T-helper 2 cell treated with Interferon-gamma antibody and Interleukin-4, amounts not matched to agents 100 ng/mL and 5 ng/mL, for 36 hours (primary cell): Measurements from ENCODE around the gene CD63. TPM values are rescaled to one million over a fixed set of nuclear protein-coding genes. Genes with fewer than 3 reads are reported as not detected.

ENCODE experiments used
- intact Hi-C: fragments of 100-400 bp; cut with micrococcal nuclease; formaldehyde crosslinking; loops from one replicate; pipeline ENCODE4 v1.15.1; 2023
- total RNA-seq: library from RNA; stranded (reverse); gene quantifications from 2 replicates; pipeline ENCODE4 v1.2.3, GENCODE V29; 2022

Gene CD63
- total RNA-seq, 1 donor from 2014 or later = 184 TPM

DNA sequence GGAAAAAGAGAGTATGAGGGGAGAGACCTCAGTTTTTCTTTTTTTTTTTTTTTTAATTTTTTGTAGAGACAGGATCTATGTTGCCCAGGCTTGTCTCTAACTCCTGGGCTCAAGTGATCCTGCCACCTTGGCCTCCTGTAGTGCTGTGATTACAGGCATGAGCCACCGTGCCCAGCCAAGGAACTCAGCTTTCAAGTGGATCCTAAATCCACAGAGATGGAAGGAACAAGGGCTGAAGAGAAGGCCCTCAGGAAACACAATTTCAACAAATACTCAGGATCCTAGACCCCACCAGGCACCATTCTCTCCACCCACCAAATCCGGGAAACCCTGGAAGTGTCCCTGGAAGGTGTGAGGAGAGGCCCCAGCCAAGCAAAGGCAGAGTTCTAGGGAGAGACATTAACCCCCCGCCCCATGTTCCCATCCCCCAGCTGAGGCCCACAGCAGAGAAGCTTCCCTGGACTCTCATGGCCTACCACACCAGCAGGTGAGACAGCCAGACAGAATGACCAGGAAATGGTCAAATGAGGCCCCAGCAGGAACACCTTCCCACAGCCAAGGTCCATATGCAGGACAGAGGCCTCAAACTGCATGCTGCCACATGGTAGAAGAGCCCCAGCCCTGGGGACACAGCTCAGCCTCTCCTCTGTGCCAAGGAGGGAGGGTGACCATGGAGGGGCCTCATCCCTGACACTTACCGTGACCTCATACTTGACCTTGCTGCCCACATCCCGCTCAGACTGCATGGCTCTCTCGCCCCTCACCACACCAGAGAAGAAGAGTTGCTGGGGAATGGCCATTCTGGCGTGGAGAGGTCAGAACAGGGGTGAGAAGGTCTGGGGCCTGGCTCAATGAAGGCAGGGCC lies 35.3 kb downstream of the CD63 start:
- intact Hi-C loops = no loop called here

DNA sequence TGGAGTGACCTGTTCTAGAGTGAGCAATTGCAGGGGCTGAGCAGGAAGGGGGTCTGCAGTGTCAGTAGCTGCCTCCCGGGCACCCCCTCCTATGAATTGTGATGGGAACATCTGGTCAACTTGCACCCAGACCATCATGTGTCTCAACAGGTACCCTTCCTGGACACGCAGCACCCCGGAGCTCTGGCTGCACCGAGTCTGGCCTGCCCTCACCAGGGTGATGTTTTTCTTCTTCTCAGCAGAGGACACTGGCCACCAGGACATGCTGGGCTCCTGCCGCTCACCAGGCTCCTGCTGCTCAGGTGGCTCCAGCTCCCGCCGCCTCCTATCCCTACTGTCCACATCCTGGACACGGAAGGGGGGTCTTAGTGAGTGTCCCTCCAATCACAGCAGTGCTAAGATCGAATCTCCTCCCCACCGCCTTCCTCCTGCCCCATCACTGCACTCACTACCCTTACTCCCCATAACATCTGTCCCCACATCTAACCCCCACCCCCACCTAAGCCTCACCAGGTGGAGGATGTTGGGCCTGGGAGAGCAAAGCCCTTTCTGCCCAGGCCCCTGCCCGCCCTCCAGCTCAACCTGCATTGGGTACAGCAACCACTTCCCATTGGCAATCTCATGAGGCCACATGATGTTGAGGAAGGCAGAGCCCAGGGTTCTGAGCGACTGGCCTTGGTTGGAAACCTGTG lies 36.0 kb downstream of the CD63 start:
- intact Hi-C loops = no loop called here

DNA sequence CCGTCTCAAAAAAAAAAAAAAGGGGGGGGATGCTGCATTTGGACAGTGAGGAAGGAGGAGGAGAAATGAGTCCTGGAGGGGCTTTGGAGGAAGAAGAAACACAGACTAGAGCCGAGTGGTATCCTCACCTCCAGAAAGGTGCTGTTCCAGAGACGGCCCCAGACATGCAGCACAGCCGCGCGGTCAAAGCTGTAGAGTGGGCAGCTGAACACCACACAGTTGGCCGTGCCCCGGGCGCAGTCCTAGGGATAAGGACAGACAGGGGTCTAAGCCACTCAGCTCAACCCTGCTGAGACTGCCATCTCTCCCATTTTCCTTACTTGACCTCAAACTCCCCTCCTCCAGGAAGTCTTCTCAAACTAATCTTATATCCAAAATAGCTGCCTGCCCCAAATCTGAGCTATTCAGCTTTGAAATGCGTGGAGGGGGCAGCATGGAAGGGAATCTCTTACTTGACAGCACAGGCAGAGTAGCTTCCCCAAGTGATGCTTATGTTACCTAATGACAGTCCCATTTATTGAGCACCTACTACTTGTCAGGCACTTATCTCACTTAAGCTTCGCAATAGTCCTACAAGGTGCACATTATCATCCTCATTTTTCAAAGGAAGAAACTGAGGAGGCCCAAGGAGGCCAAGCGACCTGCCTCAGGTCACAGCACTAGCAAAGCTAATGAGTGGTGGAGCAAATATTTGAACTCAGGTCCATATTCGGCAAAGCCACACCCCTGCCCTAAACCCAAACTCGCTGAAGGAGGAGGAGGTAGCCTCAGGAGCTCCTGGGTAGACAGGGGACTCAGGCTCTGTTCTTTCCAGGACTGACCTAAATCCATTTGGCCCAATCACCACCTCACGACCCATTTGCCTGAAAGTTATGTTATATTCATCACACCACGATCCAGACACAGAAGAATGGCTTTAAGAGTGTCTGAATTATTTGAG lies 39.8 kb downstream of the CD63 start:
- intact Hi-C loops = no loop called here

DNA sequence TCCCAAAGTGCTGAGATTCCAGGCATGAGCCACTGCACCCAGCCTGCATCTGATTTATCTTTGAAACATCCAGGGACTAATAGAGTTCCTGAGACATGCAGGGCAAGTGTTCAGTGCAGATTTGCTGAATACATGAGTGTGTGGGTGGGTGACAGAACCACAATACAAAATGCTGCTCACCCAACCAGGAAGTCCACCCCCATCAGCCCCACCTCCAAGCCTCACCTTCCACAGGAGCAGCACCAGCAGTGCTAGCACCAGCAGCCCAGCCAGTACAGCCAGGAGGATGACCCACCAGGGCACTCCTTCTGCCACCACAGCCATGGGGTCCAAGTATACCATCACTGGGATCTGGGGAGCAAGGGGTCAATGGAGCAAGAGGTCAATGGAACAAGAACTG lies 41.1 kb downstream of the CD63 start:
- intact Hi-C loops = no loop called here

DNA sequence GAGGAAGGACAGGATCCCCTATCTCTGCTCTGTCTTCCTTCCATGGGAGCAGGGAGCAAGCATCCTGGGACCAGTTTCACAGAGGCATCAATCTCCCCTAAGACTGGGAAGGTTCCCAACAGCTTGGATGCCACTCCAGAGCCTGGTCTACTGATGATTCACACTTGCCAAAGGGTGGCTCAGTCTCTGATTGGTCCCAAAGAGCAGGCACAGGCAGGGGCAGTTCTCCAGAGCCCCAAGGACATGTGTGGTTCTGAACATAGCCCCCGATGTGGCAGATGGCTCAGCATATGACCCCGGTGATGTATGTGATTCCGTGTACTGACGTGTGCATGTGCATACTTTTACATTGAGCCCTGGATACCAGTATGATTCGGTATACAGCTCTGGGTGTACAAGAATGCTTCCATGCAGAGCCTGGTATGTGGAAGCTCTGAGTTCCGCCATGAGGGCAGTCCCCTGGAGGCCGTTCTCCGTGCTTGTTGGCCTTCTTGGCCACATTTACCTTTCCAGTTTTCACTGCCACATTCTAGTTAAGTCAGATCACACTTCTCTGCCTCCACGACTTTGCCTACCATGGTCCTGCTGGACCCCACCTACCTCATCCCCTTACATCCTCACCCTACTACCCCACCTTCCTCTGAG lies 42.3 kb downstream of the CD63 start:
- intact Hi-C loops = no loop called here

DNA sequence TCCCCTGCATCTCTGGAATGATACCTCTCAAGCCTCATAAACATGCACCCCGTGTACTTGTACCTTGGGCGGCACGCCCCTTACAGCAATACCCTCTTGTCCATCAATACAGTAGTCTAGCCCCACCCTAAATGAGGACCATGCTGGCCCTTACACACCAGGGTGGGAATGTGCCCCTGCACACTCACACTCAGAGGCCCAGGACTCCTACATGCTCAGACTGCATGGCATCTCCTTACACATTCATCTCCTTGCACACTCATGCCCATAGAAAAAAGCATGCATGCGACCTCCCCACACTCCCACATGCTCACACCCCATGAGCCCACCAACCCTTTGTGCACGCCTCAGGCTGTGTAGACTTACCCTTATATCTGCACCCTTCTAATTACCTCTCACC lies 43.1 kb downstream of the CD63 start:
- intact Hi-C loops = no loop called here

DNA sequence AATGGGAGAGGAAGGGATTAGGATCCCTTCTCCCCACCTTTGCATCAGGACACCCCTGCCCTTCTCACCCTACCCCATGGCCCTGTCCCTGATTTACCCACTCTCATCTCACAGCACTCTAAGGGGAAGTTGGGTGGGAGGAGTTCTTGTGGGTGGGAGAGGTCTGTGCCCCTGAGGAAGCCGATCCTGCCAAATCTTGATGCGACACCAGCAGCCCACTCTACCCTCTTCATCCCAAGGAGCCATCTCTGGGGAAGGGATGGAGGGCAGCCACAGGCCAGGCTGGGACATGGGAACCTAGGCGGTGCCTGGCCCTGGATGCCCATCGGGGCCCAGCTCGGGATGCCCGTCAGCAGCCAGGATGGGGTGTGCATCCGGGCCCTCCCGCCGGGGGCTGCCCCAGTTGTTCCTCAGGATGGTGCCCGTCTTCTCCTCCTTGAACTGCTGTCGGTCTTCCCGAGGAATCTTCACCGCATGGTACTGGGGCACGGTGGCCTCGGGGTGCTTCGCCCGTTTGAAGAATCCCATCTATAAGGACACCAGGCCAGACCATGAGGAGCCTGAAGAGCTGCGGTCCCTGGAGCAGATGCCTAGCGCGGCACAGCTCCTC lies 43.9 kb downstream of the CD63 start:
- intact Hi-C loops = no loop called here

DNA sequence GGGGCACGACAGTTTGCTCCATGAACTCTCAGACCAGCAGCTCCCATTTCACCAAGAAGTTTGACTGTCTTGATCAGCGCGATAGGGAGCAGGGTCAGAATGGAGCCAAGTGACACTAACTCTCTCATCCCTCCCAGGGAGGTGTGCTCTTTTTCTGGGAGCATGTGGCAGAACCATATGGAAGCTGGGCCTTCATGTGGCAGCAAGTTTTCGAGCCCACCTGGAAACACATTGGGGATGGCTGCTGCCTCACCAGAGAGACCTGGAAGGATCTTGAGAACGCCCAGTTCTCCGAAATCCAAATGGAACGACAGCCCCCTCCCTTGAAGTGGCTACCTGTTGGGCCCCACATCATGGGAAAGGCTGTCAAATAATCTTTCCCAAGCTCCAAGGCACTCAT lies 45.1 kb downstream of the CD63 start:
- intact Hi-C loops = no loop called here

DNA sequence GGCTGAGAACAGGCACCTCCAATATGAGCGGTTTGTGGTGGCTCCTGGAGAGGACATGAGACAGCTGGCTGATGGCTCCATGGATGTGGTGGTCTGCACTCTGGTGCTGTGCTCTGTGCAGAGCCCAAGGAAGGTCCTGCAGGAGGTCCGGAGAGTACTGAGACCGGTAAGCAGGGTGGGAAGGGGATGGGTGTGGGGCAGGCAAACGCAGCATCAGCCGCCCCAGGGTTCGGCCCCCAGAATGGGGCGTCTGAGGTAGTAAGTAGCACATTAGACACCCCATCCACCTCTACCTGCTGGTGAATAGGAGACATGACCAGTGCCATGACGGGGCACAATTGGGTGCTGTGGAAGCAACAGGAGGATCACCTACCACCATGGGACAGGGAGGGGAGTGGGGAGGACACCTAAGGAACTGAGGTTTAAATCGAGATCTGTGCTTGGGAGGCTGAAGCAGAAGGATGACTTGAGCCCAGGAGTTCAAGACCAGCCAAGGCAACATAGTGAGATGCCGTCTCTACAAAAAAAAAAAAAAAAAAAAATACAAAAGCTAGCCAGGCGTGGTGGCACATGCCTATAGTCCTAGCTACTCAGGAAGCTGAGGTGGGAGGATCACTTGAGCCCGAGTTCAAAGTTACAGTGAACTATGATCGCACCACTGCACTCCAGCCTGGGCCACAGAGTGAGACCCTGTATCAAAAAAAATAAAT lies 46.6 kb downstream of the CD63 start:
- intact Hi-C loops = no loop called here

DNA sequence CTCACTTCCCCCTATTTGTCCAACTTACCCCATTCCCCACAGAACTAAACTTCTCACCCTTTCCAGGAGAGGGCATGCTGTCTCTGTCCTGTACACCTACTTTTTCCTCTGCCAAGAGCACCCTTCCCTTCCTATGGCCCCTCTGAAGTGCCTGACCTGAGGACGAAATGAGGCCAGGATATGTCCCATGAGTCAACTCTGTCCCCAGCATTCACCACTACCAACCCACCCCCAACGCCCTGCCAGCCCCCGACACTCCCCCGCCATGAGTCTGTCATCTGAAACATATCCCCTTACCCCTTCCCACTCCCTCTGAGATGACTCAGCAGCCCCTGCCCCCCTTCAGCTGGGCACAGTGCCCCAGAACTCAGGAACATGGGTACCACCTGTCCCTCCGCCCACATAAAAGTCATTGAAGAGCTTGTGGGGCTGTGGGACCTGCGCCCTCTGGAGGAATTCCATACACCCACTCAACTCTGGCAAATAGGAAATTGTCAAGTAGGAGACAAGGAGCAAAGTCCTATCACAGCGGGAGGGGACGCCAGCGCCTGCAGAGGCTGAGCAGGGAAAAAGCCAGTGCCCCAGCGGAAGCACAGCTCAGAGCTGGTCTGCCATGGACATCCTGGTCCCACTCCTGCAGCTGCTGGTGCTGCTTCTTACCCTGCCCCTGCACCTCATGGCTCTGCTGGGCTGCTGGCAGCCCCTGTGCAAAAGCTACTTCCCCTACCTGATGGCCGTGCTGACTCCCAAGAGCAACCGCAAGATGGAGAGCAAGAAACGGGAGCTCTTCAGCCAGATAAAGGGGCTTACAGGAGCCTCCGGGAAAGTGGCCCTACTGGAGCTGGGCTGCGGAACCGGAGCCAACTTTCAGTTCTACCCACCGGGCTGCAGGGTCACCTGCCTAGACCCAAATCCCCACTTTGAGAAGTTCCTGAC lies 47.4 kb downstream of the CD63 start:
- intact Hi-C loops = no loop called here

DNA sequence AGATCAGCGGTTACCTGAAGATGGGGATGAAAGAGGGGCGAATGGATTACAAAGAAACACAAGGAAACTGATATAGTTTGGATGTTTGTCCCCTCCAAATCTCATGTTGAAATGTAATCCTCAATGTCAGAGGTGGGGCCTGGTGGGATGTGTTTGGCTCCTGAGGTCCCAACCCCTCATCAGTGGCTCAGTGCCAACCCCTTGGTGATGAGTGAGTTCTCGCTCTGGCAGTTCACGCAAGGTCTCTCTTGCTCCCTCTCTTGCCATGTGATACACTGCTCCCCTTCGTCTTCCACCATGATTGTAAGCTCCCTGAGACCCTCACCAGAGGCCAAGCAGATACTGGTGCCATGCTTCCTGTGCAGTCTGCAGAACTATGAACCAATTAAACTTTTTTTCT lies 49.1 kb downstream of the CD63 start:
- intact Hi-C loops = no loop called here

DNA sequence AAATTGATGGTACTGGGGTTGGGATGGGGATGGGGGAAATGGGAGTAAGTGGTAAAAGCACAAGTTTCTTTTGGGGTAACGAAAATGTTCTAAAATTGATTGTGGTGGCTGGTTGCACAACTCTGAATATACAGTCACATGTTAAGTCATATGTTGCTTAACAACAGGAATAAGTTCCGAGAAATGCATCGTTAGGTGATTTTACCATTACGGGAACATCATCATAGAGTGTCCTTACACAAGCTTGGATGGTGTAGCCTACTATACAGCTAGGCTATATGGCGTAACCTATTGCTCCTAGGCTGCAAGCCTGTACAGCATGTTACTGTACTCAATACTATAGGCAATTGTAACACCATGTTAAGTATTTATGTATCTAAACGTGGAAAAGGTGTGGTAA lies 52.1 kb downstream of the CD63 start:
- intact Hi-C loops = no loop called here

DNA sequence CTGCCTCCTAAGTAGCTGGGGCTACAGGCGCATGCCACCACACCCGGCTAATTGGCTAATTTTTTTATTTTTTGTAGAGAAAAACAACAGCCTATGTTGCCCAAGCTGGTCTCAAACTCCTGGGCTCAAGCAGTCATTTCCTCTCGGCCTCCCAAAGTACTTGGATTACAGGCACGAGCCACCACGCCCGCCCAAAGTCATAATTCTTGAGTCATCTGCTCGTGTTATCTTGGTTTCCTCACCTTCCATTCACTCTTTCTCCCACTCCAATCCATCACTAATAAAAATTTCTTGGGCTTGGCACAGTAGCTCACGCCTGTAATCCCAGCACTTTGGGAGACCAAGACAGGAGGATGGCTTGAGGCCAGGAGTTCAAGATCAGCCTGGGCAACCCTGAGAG lies 53.1 kb downstream of the CD63 start:
- intact Hi-C loops = no loop called here

Other genes with a start within 250 kb of the CD63 start
- not detected in 2 replicates for gene OR6C68, start 236.6 kb downstream of the CD63 start, total RNA-seq
- not detected in 2 replicates for gene OR6C4, start 179.4 kb downstream of the CD63 start, total RNA-seq
- gene OR2AP1, start 156.5 kb downstream of the CD63 start, total RNA-seq = not detected in 2 replicates
- gene OR10P1, start 92.1 kb downstream of the CD63 start, total RNA-seq = not detected in 2 replicates
- 1.2 and 1.5 TPM in 2 replicates for gene ITGA7, start 21.1 kb downstream of the CD63 start, total RNA-seq
- gene BLOC1S1, start 13.0 kb downstream of the CD63 start, total RNA-seq = 118 and 123 TPM in 2 replicates
- 10.4 and 14.1 TPM in 2 replicates for gene RDH5, start 8.6 kb downstream of the CD63 start, total RNA-seq
- gene GDF11, start 14.1 kb upstream of the CD63 start, total RNA-seq = 18.2 and 21.1 TPM in 2 replicates
- gene SARNP, start 88.7 kb upstream of the CD63 start, total RNA-seq = 76.1 and 84.4 TPM in 2 replicates
- gene ORMDL2, start 89.0 kb upstream of the CD63 start, total RNA-seq = 68.2 and 71.0 TPM in 2 replicates
- gene DNAJC14, start 100.6 kb upstream of the CD63 start, total RNA-seq = 32.7 and 34.9 TPM in 2 replicates
- gene MMP19, start 113.9 kb upstream of the CD63 start, total RNA-seq = 0.05 TPM in 1 of 2 replicates, not detected in the other
- gene PYM1, start 198.9 kb upstream of the CD63 start, total RNA-seq = 56.4 and 59.9 TPM in 2 replicates
- gene DGKA, start 202.2 kb upstream of the CD63 start, total RNA-seq = 532 and 550 TPM in 2 replicates
- gene PMEL, start 237.0 kb upstream of the CD63 start, total RNA-seq = 0.20 and 0.25 TPM in 2 replicates
- 90.3 and 98.3 TPM in 2 replicates for gene CDK2, start 237.8 kb upstream of the CD63 start, total RNA-seq
- gene RAB5B, start 245.1 kb upstream of the CD63 start, total RNA-seq = 55.0 and 58.9 TPM in 2 replicates